Measurements from ENCODE around the gene NRL. TPM values are rescaled to one million over a fixed set of nuclear protein-coding genes. Genes with fewer than 3 reads are reported as not detected.

NRL gene
- total RNA-seq, 1 donor from 2014 or later = 5.5 TPM

- H3K9me3 Mint-ChIP-seq = no peaks in the 10 kb centered on the region
- H3K27me3 Mint-ChIP-seq = no peaks in the 10 kb centered on the region
- intact Hi-C loops (cut with micrococcal nuclease) = loop anchor here (1.0 to 10.0 kb wide), 14 partner anchors 13 to 540 kb away; partner anchors contain the start of genes CHMP4A, DCAF11, EMC9 and IRF9
- DNase-seq (no peak), ATAC-seq (ENCODE audit: low read depth) (peak; percentile 1)
- H3K4me3 Mint-ChIP-seq = peak overlapping the region; percentile 99
- no peak for TF ChIP-seq CTCF (IDR thresholded peaks at IDR 0.05)
- ChIA-PET POLR2A (interaction anchor here (0.6 to 7.4 kb wide), 25 partner anchors 9 to 516 kb away, joined by 3 to 138 read pairs (median 13); partner anchors contain the start of genes CARMIL3, CBLN3, CHMP4A and DCAF11), CTCF (interaction anchor here (0.6 to 7.9 kb wide), 6 partner anchors 11 to 1107 kb away, joined by 3 to 138 read pairs (median 8); partner anchors contain the start of genes DCAF11, NRL, PSME2 and RNF31)
- peaks cover 31% of the 10 kb centered on the region for H3K4me1 Mint-ChIP-seq
- H3K36me3 Mint-ChIP-seq (ENCODE audit: low read depth) = peaks cover 41% of the 10 kb centered on the region
- H3K27ac Mint-ChIP-seq = peak overlapping the region; percentile 99
Observed at GRCh38 chr14:24094841-24095270, 19.9 kb downstream of the NRL start.

- ATAC-seq (ENCODE audit: low read depth) (peak; percentile 69), DNase-seq (peak; percentile 76)
- CTCF ChIA-PET = interaction anchor here (1.0 to 7.9 kb wide), 7 partner anchors 11 to 214 kb away, joined by 3 to 138 read pairs (median 8); partner anchors contain the start of genes CIDEB, IRF9, PSME2 and RNF31
- Mint-ChIP-seq H3K27me3 (no peaks in the 10 kb centered on the region), H3K9me3 (no peaks in the 10 kb centered on the region), H3K27ac (peak within 1 kb of the TSS; percentile 99), H3K4me3 (peak within 1 kb of the TSS; percentile 99), H3K36me3 (ENCODE audit: low read depth) (peaks cover 34% of the 10 kb centered on the region), H3K4me1 (peaks cover 31% of the 10 kb centered on the region)
- intact Hi-C loops (cut with micrococcal nuclease) = loop anchor here (1.0 to 10.0 kb wide), 9 partner anchors 13 to 539 kb away; partner anchors contain the start of genes CHMP4A, EMC9, PSME1 and RNF31
- TF ChIP-seq CTCF (IDR thresholded peaks at IDR 0.05) = no peak
- POLR2A ChIA-PET = interaction anchor here (0.6 to 7.4 kb wide), 36 partner anchors 8 to 1205 kb away, joined by 3 to 138 read pairs (median 7); partner anchors contain the start of genes CARMIL3, CBLN3, CHMP4A and DCAF11
Observed at GRCh38 chr14:24093901-24094840, 20.6 kb downstream of the NRL start, which contains the start of gene PCK2. TSS of gene PCK2 (plus strand) at chr14:24094311. CDS start at chr14:24094406, 95 bp downstream.

- Mint-ChIP-seq H3K4me3 (peak overlapping the region; percentile 99), H3K27me3 (no peaks in the 10 kb centered on the region), H3K36me3 (ENCODE audit: low read depth) (peaks cover 28% of the 10 kb centered on the region), H3K27ac (peak overlapping the region; percentile 99), H3K4me1 (peaks cover 31% of the 10 kb centered on the region), H3K9me3 (no peaks in the 10 kb centered on the region)
- intact Hi-C loops (cut with micrococcal nuclease) = loop anchor here (10.0 kb wide), 1 partner anchor 539 kb away; the partner anchor contains the start of genes THTPA and ZFHX2
- POLR2A ChIA-PET = interaction anchor here (0.5 to 7.4 kb wide), 34 partner anchors 8 to 1175 kb away, joined by 3 to 138 read pairs (median 8); partner anchors contain the start of genes CARMIL3, CBLN3, CHMP4A and DCAF11
- ATAC-seq (ENCODE audit: low read depth) = no peak
- no peak for DNase-seq
- no peak for TF ChIP-seq CTCF (IDR thresholded peaks at IDR 0.05)
- CTCF ChIA-PET = interaction anchor here (0.9 to 7.9 kb wide), 15 partner anchors 11 to 215 kb away, joined by 3 to 138 read pairs (median 5); partner anchors contain the start of genes CARMIL3, CIDEB, IRF9 and PSME2
Observed at GRCh38 chr14:24093207-24093900, 21.4 kb downstream of the NRL start.

GRCh38 chr14:24092505-24093206 lies 22.1 kb downstream of the NRL start:
- DNase-seq (no peak), ATAC-seq (ENCODE audit: low read depth) (no peak)
- intact Hi-C loops (cut with micrococcal nuclease) = loop anchor here (10.0 kb wide), 1 partner anchor 538 kb away; the partner anchor contains the start of genes THTPA and ZFHX2
- peaks cover 21% of the 10 kb centered on the region for H3K36me3 Mint-ChIP-seq (ENCODE audit: low read depth)
- H3K27ac Mint-ChIP-seq = peak overlapping the region; percentile 99
- H3K9me3 Mint-ChIP-seq = no peaks in the 10 kb centered on the region
- ChIA-PET CTCF (interaction anchor here (0.8 to 7.9 kb wide), 16 partner anchors 10 to 215 kb away, joined by 3 to 138 read pairs (median 4); partner anchors contain the start of genes CARMIL3, CIDEB, DCAF11 and IRF9), POLR2A (interaction anchor here (0.5 to 7.4 kb wide), 14 partner anchors 12 to 205 kb away, joined by 3 to 138 read pairs (median 23); partner anchors contain the start of genes DCAF11, DHRS4L2, EMC9 and IRF9)
- peaks cover 31% of the 10 kb centered on the region for H3K4me1 Mint-ChIP-seq
- H3K27me3 Mint-ChIP-seq = no peaks in the 10 kb centered on the region
- peak overlapping the region; percentile 99 for H3K4me3 Mint-ChIP-seq
- no peak for TF ChIP-seq CTCF (IDR thresholded peaks at IDR 0.05)
